B cell (primary cell): Measurements from ENCODE around the gene PDZRN3. TPM values are rescaled to one million over a fixed set of nuclear protein-coding genes. Genes with fewer than 3 reads are reported as not detected.

Source experiments
- ATAC-seq: fragments of 200-7000 bp; cut with Tn5 transposase; one replicate; pipeline ENCODE4 v1.10.0; 2021; ENCODE audit warnings: low read depth, mild to moderate bottlenecking, moderate number of reproducible peaks, moderate library complexity
- CTCF ChIA-PET: fragments of 350-600 bp; sonication (Branson Sonifier 250); formaldehyde crosslinking; loops from one replicate; lab custom pipeline; 2021; ENCODE audit warnings: antibody characterized with exemption, inconsistent platforms; lab: Charles Lee
- POLR2A ChIA-PET: fragments of 350-600 bp; sonication (Branson Sonifier 250); formaldehyde crosslinking; loops from one replicate; lab custom pipeline; 2021; ENCODE audit warnings: antibody characterized with exemption; lab: Charles Lee
- DNase-seq: peaks from one replicate; pipeline ENCODE4 v3.0.0; 2013
- H2AFZ ChIP-seq: 2 replicates; pipeline ENCODE4 v1.6.1; 2012; ENCODE audit warnings: mild to moderate bottlenecking, low read depth, low read length; ENCODE audit not compliant: insufficient read depth, poor library complexity, severe bottlenecking
- H3K27ac ChIP-seq, 2 donors: 1 replicate in 1 of 2; 2 replicates in 1 of 2; pipeline ENCODE4 v1.5.1; 2012 to 2013; ENCODE audit warnings: low read length in 2 of 2, mild to moderate bottlenecking in 2 of 2, moderate library complexity in 1 of 2
- H3K27me3 ChIP-seq, 4 experiments: fragments of 200-600 bp in 1 of 4; sonication (generic) in 1 of 4; replicated peaks in 1 of 4; 1 replicate in 2 of 4; 2 replicates in 2 of 4; pipeline versions ENCODE4 v1.6.1 to v1.7.0; 2013 to 2016; ENCODE audit warnings: low read length in 3 of 4, mild to moderate bottlenecking in 2 of 4, mixed read lengths in 1 of 4, moderate library complexity in 1 of 4; ENCODE audit not compliant: insufficient read depth in 4 of 4, control insufficient read depth in 3 of 4; ENCODE audit errors: control extremely low read depth in 1 of 4
- H3K36me3 ChIP-seq, 2 experiments: replicated peaks in 1 of 2; 1 replicate in 1 of 2; 2 replicates in 1 of 2; pipeline versions ENCODE4 v1.6.1 to v1.7.1; 2013; ENCODE audit warnings: low read length in 1 of 2; ENCODE audit not compliant: insufficient read depth in 2 of 2, control insufficient read depth in 1 of 2; ENCODE audit errors: control extremely low read depth in 1 of 2, extremely low read depth in 1 of 2
- H3K4me1 ChIP-seq, 2 donors: fragments of 200-600 bp in 1 of 2; sonication (generic) in 1 of 2; 1 replicate in 1 of 2; 2 replicates in 1 of 2; pipeline versions ENCODE4 v1.5.1 to v1.6.1; 2013 to 2017; ENCODE audit warnings: low read length in 2 of 2; ENCODE audit not compliant: control insufficient read depth in 2 of 2, insufficient read depth in 2 of 2
- H3K4me2 ChIP-seq: replicated peaks from 2 replicates; pipeline ENCODE3; 2012; ENCODE audit warnings: mild to moderate bottlenecking, low read depth, low read length; ENCODE audit not compliant: poor library complexity, severe bottlenecking
- H3K4me3 ChIP-seq, 5 experiments: fragments of 200-600 bp in 1 of 5; sonication (generic) in 1 of 5; 1 replicate in 3 of 5; 2 replicates in 2 of 5; pipeline versions ENCODE4 v1.5.1 to v1.7.0; 2011 to 2016; ENCODE audit warnings: low read length in 4 of 5, mild to moderate bottlenecking in 4 of 5, low read depth in 2 of 5, control low read depth in 1 of 5, moderate library complexity in 1 of 5; ENCODE audit not compliant: insufficient read depth in 1 of 5; ENCODE audit errors: control extremely low read depth in 1 of 5, extremely low read depth in 1 of 5
- H3K79me2 ChIP-seq: fragments of 200-600 bp; sonication (generic); one replicate; pipeline ENCODE4 v1.6.0; 2016; ENCODE audit warnings: low read length; ENCODE audit not compliant: control insufficient read depth, insufficient read depth
- H3K9ac ChIP-seq: fragments of 200-600 bp; sonication (generic); 2 replicates; pipeline ENCODE4 v1.6.1; 2017; ENCODE audit warnings: mild to moderate bottlenecking, low read length, moderate library complexity
- H3K9me3 ChIP-seq, 3 donors: one replicate each; pipeline versions ENCODE4 v1.6.1 to v1.7.1; 2013; ENCODE audit warnings: low read length in 2 of 3; ENCODE audit not compliant: control insufficient read depth in 2 of 3, insufficient read depth in 1 of 3; ENCODE audit errors: control extremely low read depth in 1 of 3
- H4K20me1 ChIP-seq: 2 replicates; pipeline ENCODE4 v1.6.0; 2012; ENCODE audit warnings: mild to moderate bottlenecking, low read length; ENCODE audit not compliant: insufficient read depth, control insufficient read depth, poor library complexity, severe bottlenecking
- H3K27ac Mint-ChIP-seq: one replicate; pipeline ENCODE4 v1.8.0; 2021; ENCODE audit warnings: mixed read lengths
- H3K27me3 Mint-ChIP-seq: one replicate; pipeline ENCODE4 v1.8.0; 2021; ENCODE audit warnings: mixed read lengths
- H3K4me1 Mint-ChIP-seq: one replicate; pipeline ENCODE4 v1.8.0; 2021; ENCODE audit warnings: mixed read lengths
- H3K4me3 Mint-ChIP-seq: one replicate; pipeline ENCODE4 v1.8.0; 2021; ENCODE audit warnings: mixed read lengths
- H3K9me3 Mint-ChIP-seq: one replicate; pipeline ENCODE4 v1.8.0; 2022; ENCODE audit warnings: mixed read lengths; ENCODE audit not compliant: insufficient read depth
- EZH2 ChIP-seq: IDR thresholded peaks from 2 replicates; pipeline ENCODE4 v1.6.1; 2012; ENCODE audit warnings: borderline replicate concordance, low read depth, mild to moderate bottlenecking, moderate library complexity, low read length; ENCODE audit not compliant: insufficient read depth, poor library complexity, severe bottlenecking
- WGBS: methylation state at CpG from one replicate; pipeline ENCODE4 v1.1.5; 2013; ENCODE audit warnings: missing lambda C conversion rate; ENCODE audit not compliant: insufficient coverage; 5-methylcytosine and 5-hydroxymethylcytosine counted together
- intact Hi-C: fragments of 100-400 bp; cut with micrococcal nuclease; formaldehyde crosslinking; loops from one replicate; pipeline ENCODE4 v1.10.0; 2022
- polyA plus RNA-seq: library from polyadenylated mRNA; depleted of rRNA; stranded (reverse); fragments of >200 nt; gene quantifications from 2 replicates; pipeline ENCODE4 v1.2.3, GENCODE V29; 2012
- total RNA-seq, 2 donors: library from RNA; stranded (reverse); fragments of 120-200 nt in 1 of 2; gene quantifications; 1 replicate in 1 of 2; 2 replicates in 1 of 2; pipeline versions ENCODE4 v1.2.3 to v1.2.4, GENCODE V29; 2013 to 2022
- TF ChIP-seq, protein P1 (sequence below): fragments of 200-600 bp; IDR thresholded peaks from one replicate; pipeline ENCODE4 v1.8.0; 2022; ENCODE audit warnings: antibody characterized with exemption, mild to moderate bottlenecking

Gene PDZRN3
- total and polyA plus RNA-seq, 2 donors (not counting 1 experiment from before 2014, with no cell fraction given), result not detected

DNA sequence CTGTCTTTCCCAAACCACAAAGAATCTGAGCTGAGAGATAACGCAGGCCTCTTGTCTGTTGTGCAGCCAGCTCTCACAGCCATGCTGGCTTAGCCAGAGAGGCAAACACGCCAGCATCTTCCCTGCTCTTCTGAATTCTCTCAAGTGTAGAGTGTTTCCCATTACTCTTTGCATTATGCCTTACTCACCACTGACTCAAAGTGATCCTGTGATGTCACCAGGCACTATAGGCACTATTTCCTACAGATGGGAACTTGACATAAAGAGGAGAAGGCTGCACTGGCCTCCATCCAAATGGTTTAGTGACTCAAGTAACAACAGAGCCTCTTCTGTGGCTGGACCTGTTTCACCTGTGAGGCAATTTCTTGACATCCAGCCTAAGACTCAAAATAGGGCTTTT is 44.4 kb downstream of the PDZRN3 start:
- Mint-ChIP-seq H3K27ac (no peak overlapping the region), H3K27me3 (peaks cover 7% of the 10 kb centered on the region), H3K9me3 (no peaks in the 10 kb centered on the region), H3K4me3 (no peak overlapping the region), H3K4me1 (no peaks in the 10 kb centered on the region)
- Histone ChIP-seq H3K4me2 (no peak overlapping the region), H4K20me1 (no peaks in the 10 kb centered on the region), H3K27me3 (no peaks in the 10 kb centered on the region), H3K27ac (no peak overlapping the region), H3K4me1 (no peaks in the 10 kb centered on the region), H2AFZ (no peak overlapping the region), H3K4me3 (no peak overlapping the region), H3K36me3 (no peaks in the 10 kb centered on the region), H3K9me3 (no peaks in the 10 kb centered on the region), H3K79me2 (no peaks in the 10 kb centered on the region), H3K9ac (no peak overlapping the region)
- ATAC-seq, result no peak
- TF ChIP-seq EZH2, result no peak
- TF ChIP-seq, protein P1, sequence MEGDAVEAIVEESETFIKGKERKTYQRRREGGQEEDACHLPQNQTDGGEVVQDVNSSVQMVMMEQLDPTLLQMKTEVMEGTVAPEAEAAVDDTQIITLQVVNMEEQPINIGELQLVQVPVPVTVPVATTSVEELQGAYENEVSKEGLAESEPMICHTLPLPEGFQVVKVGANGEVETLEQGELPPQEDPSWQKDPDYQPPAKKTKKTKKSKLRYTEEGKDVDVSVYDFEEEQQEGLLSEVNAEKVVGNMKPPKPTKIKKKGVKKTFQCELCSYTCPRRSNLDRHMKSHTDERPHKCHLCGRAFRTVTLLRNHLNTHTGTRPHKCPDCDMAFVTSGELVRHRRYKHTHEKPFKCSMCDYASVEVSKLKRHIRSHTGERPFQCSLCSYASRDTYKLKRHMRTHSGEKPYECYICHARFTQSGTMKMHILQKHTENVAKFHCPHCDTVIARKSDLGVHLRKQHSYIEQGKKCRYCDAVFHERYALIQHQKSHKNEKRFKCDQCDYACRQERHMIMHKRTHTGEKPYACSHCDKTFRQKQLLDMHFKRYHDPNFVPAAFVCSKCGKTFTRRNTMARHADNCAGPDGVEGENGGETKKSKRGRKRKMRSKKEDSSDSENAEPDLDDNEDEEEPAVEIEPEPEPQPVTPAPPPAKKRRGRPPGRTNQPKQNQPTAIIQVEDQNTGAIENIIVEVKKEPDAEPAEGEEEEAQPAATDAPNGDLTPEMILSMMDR, result no peak
- DNase-seq, result no peak
- CTCF ChIA-PET, result no interaction called here
- POLR2A ChIA-PET, result no interaction called here
- intact Hi-C loops, result no loop called here
- 68% methylated on average over 2 of the region's 2 CpGs for WGBS

DNA sequence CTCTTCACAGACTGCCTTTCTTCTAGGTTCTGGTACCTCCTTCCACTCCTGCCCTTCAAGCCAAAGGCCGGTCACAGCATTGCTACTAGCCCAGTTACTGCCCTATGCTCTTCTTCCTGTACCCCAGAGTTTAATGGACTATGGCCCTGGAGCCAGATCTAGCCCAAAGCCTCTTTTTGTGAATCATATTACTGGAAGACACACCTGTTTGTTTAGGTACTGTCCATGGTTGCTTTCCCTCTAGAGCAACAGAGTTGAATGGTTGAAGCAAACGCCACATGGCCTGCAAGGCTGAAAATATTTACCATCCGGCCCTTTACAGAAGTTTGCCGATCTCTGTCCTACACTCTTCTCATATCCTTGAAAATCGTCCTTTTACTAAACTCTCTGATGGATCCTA is 47.0 kb downstream of the PDZRN3 start:
- H3K4me3 Mint-ChIP-seq, result no peak overlapping the region
- intact Hi-C loops, result no loop called here
- DNase-seq (no peak), ATAC-seq (no peak)
- no peak overlapping the region for H3K9ac ChIP-seq
- no peak overlapping the region for H3K4me3 ChIP-seq
- no peaks in the 10 kb centered on the region for H4K20me1 ChIP-seq
- H3K9me3 ChIP-seq, result no peaks in the 10 kb centered on the region
- no peaks in the 10 kb centered on the region for H3K27me3 ChIP-seq
- peaks cover 12% of the 10 kb centered on the region for H3K27me3 Mint-ChIP-seq
- H3K27ac Mint-ChIP-seq, result no peak overlapping the region
- no peaks in the 10 kb centered on the region for H3K4me1 Mint-ChIP-seq
- no peak overlapping the region for H3K4me2 ChIP-seq
- H2AFZ ChIP-seq, result no peak overlapping the region
- H3K27ac ChIP-seq, result no peak overlapping the region
- CTCF ChIA-PET, result no interaction called here
- POLR2A ChIA-PET, result no interaction called here
- H3K4me1 ChIP-seq, result no peaks in the 10 kb centered on the region
- H3K79me2 ChIP-seq, result no peaks in the 10 kb centered on the region
- H3K36me3 ChIP-seq, result no peaks in the 10 kb centered on the region
- no peak for TF ChIP-seq EZH2
- TF ChIP-seq, protein P1, result no peak
- H3K9me3 Mint-ChIP-seq, result no peaks in the 10 kb centered on the region
- 100% methylated on average over 2 of the region's 5 CpGs for WGBS
